Measurements from ENCODE around the gene C20orf204. TPM values are rescaled to one million over a fixed set of nuclear protein-coding genes. Genes with fewer than 3 reads are reported as not detected.

Gene C20orf204
- total RNA-seq, 2 donors from 2014 or later: 4.0 to 4.1 TPM

DNA sequence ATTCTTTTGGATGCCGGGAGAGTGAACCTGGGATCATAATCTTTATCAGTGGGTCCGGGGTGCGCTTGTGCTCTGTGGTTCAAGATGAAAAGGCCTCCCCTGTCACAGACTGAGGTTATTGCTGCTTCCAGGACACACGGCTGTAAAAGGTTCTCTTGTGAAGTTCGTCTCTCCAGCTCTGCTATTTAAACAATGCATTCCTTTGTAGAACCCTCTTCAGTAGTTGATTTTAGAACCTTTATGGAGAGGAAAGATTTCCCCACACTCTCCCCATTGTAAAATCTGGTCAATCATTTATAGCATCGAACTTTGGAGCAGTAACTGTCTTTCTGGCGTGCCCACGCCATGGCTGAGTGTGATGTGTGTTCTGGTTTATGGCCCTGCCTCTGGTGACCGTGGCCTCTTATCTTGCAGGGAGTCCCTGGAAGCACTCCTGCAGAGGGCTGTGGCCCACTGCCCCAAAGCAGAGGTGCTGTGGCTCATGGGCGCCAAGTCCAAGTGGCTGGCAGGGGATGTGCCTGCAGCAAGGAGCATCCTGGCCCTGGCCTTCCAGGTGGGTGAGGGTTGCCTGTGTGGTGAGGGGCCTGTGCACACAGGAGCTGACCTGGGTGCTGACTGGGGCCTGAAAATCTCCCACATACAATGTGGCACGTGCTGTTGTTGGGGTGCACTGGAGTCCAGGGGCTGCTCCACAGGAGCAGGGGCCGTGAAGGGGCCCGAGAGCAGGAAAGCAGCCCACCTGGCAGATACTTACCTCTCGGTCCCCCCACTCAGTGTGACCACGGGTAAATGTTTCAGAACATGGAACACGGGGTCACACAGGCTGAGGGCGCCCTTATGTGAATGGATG lies 11.6 kb upstream of the C20orf204 start:
- Mint-ChIP-seq H3K9me3 (no peaks in the 10 kb centered on the region), H3K4me3 (no peak overlapping the region), H3K36me3 (ENCODE audit: low read depth) (peaks cover 75% of the 10 kb centered on the region), H3K4me1 (no peaks in the 10 kb centered on the region), H3K27me3 (ENCODE audit: insufficient read depth) (no peaks in the 10 kb centered on the region), H3K27ac (no peak overlapping the region)
- H3K9me3 ChIP-seq (ENCODE audit: control insufficient read depth, low read length): no peaks in the 10 kb centered on the region
- WGBS, 2 experiments (ENCODE audit: insufficient coverage in 1 of 2, insufficient read length in 1 of 2): 94 to 100% methylated on average over 5 to 17 of the region's 17 CpGs
- H3K27ac ChIP-seq (ENCODE audit: low read depth, low read length): no peak overlapping the region
- no peak overlapping the region for H3K9ac ChIP-seq (ENCODE audit: extremely low read depth, low read length, poor library complexity, severe bottlenecking)
- H3K4me3 ChIP-seq (ENCODE audit: low read length): no peak overlapping the region
- peak; percentile 36 for DNase-seq
- no peaks in the 10 kb centered on the region for H3K27me3 ChIP-seq (ENCODE audit: control insufficient read depth, insufficient read depth, low read length, poor library complexity, severe bottlenecking)
- TF ChIP-seq, protein P1, sequence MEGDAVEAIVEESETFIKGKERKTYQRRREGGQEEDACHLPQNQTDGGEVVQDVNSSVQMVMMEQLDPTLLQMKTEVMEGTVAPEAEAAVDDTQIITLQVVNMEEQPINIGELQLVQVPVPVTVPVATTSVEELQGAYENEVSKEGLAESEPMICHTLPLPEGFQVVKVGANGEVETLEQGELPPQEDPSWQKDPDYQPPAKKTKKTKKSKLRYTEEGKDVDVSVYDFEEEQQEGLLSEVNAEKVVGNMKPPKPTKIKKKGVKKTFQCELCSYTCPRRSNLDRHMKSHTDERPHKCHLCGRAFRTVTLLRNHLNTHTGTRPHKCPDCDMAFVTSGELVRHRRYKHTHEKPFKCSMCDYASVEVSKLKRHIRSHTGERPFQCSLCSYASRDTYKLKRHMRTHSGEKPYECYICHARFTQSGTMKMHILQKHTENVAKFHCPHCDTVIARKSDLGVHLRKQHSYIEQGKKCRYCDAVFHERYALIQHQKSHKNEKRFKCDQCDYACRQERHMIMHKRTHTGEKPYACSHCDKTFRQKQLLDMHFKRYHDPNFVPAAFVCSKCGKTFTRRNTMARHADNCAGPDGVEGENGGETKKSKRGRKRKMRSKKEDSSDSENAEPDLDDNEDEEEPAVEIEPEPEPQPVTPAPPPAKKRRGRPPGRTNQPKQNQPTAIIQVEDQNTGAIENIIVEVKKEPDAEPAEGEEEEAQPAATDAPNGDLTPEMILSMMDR (conservative IDR thresholded peaks at IDR 0.05): no peak
- H3K36me3 ChIP-seq (ENCODE audit: control insufficient read depth, insufficient read depth, low read length): peaks cover 69% of the 10 kb centered on the region
- H3K4me1 ChIP-seq (ENCODE audit: control insufficient read depth, insufficient read depth, low read length): no peaks in the 10 kb centered on the region

DNA sequence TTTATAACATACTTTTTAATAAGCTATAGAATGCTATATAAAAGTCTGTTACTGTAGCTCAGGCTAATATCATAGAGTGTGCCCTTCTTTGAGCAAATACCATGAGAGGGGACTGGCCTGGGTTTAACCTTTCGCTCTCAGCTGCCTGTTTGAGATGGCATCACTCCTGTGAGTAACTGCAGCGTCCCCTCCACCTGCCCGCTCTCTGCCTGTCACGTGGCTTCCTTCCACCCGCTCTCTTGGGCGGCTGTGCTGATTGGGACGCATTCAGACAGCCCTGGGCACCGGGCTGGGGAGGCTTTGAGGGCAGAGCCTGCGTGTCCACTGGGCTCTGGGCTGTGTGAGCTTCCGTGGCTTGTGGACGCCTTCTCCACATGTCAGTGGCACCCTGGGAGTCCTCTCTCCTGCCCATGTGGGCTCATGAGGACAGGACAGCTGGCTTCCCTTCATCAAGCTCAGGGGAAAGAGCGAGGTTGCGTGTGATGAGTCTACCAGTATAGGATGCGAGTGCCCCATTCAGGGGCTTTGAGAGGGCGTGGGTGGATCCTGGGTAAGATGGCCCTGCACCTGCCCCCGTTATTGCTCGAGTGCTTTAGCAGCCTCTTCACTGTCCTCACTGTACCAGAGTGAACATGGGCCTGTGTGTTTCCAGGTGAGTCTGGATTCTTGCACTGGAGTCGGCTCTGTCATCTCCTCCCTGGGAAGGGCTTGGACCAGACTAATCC lies 10.7 kb upstream of the C20orf204 start:
- Histone ChIP-seq H3K4me3 (ENCODE audit: low read length) (no peak overlapping the region), H3K9ac (ENCODE audit: extremely low read depth, low read length, poor library complexity, severe bottlenecking) (no peak overlapping the region), H3K36me3 (ENCODE audit: control insufficient read depth, insufficient read depth, low read length) (peaks cover 72% of the 10 kb centered on the region), H3K9me3 (ENCODE audit: control insufficient read depth, low read length) (no peaks in the 10 kb centered on the region), H3K27me3 (ENCODE audit: control insufficient read depth, insufficient read depth, low read length, poor library complexity, severe bottlenecking) (no peaks in the 10 kb centered on the region), H3K4me1 (ENCODE audit: control insufficient read depth, insufficient read depth, low read length) (peaks cover 2% of the 10 kb centered on the region), H3K27ac (ENCODE audit: low read depth, low read length) (no peak overlapping the region)
- H3K27ac Mint-ChIP-seq: no peak overlapping the region
- no peaks in the 10 kb centered on the region for H3K9me3 Mint-ChIP-seq
- peak; percentile 30 for DNase-seq
- TF ChIP-seq, protein P1 (conservative IDR thresholded peaks at IDR 0.05): no peak
- no peak overlapping the region for H3K4me3 Mint-ChIP-seq
- WGBS, 2 experiments (ENCODE audit: insufficient coverage in 1 of 2, insufficient read length in 1 of 2): 94 to 95% methylated on average over 18 of the region's 18 CpGs
- H3K27me3 Mint-ChIP-seq (ENCODE audit: insufficient read depth): no peaks in the 10 kb centered on the region
- peaks cover 76% of the 10 kb centered on the region for H3K36me3 Mint-ChIP-seq (ENCODE audit: low read depth)
- peaks cover 8% of the 10 kb centered on the region for H3K4me1 Mint-ChIP-seq

DNA sequence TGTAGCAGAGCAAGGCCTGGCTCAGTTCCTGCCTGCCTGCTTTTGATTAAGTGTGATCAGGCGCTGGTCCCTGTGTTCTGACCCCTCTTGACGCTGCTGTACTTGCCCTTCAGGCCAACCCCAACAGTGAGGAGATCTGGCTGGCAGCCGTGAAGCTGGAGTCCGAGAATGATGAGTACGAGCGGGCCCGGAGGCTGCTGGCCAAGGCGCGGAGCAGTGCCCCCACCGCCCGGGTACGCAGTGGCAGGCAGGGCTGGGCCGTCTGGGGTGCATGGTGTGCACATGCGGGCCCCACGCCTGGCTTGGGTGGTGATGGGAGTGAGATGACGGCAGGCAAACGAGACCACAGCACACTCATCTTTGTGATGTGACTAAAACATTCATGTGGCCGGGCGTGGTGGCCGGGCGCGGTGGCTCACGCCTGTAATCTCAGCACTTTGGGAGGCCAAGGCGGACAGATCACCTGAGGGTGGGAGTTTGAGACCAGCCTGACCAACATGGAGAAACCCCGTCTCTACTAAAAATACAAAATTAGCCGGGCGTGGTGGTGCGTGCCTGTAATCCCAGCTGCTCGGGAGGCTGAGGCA lies 10.1 kb upstream of the C20orf204 start:
- no peaks in the 10 kb centered on the region for H3K9me3 ChIP-seq (ENCODE audit: control insufficient read depth, low read length)
- no peak overlapping the region for H3K4me3 ChIP-seq (ENCODE audit: low read length)
- no peak for DNase-seq
- TF ChIP-seq, protein P1 (conservative IDR thresholded peaks at IDR 0.05): no peak
- WGBS, 2 experiments (ENCODE audit: insufficient coverage in 1 of 2, insufficient read length in 1 of 2): 95 to 97% methylated on average over 6 to 29 of the region's 29 CpGs
- Mint-ChIP-seq H3K27ac (no peak overlapping the region), H3K36me3 (ENCODE audit: low read depth) (peaks cover 76% of the 10 kb centered on the region), H3K4me1 (peaks cover 14% of the 10 kb centered on the region), H3K9me3 (no peaks in the 10 kb centered on the region), H3K27me3 (ENCODE audit: insufficient read depth) (peaks cover under 1% of the 10 kb centered on the region), H3K4me3 (no peak overlapping the region)
- no peak overlapping the region for H3K9ac ChIP-seq (ENCODE audit: extremely low read depth, low read length, poor library complexity, severe bottlenecking)
- peaks cover 7% of the 10 kb centered on the region for H3K4me1 ChIP-seq (ENCODE audit: control insufficient read depth, insufficient read depth, low read length)
- no peak overlapping the region for H3K27ac ChIP-seq (ENCODE audit: low read depth, low read length)
- peaks cover 70% of the 10 kb centered on the region for H3K36me3 ChIP-seq (ENCODE audit: control insufficient read depth, insufficient read depth, low read length)
- no peaks in the 10 kb centered on the region for H3K27me3 ChIP-seq (ENCODE audit: control insufficient read depth, insufficient read depth, low read length, poor library complexity, severe bottlenecking)
